CD4-positive, alpha-beta T cell treated with Interleukin-6 for 4 hours (primary cell): ENCODE results near the gene OR6C3.
"Not testable (repeated sequence)": the region's sequence is repeated elsewhere in the genome, so short reads cannot be mapped to it uniquely, and the experiment has no call there.

ENCODE experiments used
- DNase-seq: peaks from one replicate; pipeline ENCODE4 v3.0.0-alpha.2; 2020; ENCODE audit warnings: mixed read lengths

OR6C3 gene

GRCh38 chr12:55330446-55330845 is at the start of gene OR6C3:
TSS of gene OR6C3 (plus strand) at chr12:55330746. CDS start at chr12:55331701, 955 bp downstream.
- no peak for DNase-seq

DNA sequence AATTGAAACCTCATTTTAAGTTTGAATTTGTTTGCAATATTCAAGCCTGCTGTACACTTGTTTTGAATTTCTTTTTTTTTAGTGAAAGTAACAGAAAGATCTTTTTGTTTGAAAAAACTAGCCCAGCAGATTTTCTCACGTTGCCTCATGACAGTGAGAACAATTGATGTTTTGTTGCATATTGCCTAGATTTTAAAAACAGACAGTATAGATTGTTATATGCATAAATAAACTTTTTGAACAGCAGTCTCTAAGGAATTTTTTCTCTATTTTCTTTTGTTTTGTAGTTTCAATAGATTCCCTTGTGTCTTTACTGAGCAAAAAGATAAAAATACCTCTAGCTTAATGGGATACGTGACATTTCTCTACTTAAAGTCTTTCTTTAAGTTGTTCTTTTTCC is 49.6 kb upstream of the OR6C3 start:
- DNase-seq, result no peak

DNA sequence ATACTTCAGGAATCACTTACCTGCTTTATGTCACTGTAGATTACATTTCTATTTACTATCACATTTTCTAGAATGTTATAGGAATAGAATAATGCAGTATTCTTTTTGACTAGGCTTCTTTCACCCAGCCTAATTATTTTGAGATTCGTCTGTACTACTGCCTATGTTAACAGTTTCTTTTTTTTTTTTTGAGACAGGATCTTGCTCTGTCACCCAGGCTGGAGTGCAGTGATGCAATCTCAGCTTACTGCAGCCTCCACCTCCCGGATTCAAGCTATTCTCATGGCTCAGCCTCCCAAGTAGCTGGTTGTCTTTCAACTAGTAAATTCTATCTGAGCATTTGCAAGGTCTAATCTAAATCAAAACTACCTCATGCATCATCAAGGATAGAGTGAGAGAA is 40.5 kb upstream of the OR6C3 start:
- DNase-seq, result no peak

DNA sequence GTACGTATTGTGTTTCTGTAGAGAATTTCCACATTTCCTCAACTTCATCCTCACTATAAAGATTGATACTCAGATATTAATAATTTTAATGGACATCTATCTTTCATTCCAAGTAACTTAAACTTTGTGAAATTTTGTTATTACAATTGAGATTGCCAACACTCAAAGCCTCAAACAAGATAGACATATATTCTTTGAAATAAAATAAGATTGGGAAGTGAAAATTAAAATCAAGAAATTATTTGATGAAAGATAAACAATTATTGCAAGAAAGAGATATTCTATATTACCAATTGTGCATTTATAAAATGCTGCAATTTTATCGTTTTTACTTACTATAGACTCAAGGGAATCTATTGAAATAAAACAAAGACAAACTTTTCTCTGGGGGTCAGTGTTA is 34.1 kb upstream of the OR6C3 start, which contains the start of gene OR6C6:
TSS of gene OR6C6 (minus strand) at position 101 of the 400 bp plus-strand sequence. CDS start 1,337 bp downstream, outside the sequence.
- DNase-seq, result no peak

DNA sequence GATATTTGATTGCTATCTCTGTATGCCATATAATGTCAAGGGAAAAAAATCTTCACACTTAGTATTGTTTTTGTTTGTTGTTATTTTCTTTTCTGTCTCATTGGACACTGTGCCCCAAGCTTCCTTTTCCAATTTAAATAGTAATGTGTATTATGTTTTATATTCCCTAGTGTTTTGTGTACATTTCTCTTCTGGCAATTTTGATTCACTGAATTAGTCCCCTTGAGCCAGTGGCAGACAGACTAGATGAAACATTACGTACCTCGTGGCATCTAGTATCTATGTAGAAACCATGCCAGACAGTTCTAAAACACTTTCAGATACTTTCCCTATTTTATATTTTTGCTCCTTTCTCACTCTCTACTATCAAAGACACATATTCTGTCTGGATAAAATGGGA is 16.5 kb upstream of the OR6C3 start, which contains the start of gene OR6C1:
TSS of gene OR6C1 (plus strand) at position 301 of the 400 bp plus-strand sequence. CDS start 6,257 bp downstream, outside the sequence.
- DNase-seq, result no peak

GRCh38 chr12:55320201-55320600 is 10.3 kb upstream of the OR6C3 start:
- no peak for DNase-seq

DNA sequence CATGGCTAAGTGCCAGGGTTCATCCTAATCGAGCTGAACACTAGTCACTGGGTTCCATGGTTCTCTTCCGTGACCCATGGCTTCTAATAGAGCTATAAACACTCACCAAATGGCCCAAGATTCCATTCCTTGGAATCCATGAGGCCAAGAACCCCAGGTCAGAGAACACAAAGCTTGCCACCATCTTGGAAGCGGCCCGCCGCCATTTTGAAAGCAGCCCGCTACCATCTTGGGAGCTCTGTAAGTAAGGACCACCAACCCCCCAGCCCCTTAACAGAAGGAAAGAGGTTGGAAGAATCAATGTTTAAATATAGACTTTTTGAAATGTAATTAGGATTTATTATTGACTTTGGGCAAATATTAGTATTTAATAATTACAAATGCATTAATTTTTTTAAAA is 4.7 kb upstream of the OR6C3 start:
- DNase-seq, result not testable (repeated sequence)

GRCh38 chr12:55336002-55336401 is 5.5 kb downstream of the OR6C3 start:
- DNase-seq, result no peak

DNA sequence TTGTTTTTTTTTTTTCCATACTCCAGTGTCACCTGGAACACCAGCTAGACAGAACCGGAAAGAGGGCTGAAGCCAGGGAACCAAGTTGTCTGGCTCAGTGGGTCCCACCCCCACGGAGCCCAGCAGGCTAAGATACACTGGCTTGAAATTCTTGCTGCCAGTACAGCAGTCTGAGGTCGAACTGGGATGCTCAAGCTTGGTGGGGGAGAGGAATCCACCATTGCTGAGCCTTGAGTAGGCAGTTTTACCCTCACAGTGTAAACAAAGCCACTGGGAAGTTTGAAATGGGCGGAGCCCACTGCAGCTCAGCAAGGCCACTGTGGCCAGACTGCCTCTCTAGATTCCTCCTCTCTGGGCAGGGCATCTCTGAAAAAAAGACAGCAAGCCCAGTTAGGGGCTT is 24.8 kb downstream of the OR6C3 start:
- DNase-seq, result not testable (repeated sequence)

- no peak for DNase-seq
Measured at GRCh38 chr12:55362675-55363074, 32.1 kb downstream of the OR6C3 start, which contains the start of gene OR6C75. TSS of gene OR6C75 (plus strand) at chr12:55362975. CDS start at chr12:55365111, 2,136 bp downstream.

DNA sequence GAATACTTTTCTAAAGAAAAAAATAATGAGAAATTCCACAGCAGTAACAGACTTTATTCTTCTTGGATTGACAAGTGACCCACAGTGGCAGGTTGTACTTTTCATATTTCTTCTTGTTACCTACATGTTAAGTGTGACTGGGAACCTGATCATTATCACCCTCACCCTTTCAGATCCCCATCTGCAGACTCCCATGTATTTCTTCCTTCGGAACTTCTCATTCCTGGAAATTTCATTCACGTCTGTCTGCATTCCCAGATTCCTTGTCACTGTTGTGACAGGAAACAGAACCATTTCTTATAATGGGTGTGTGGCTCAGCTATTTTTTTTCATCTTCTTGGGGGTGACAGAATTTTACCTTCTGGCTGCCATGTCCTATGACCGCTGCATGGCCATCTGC is 34.5 kb downstream of the OR6C3 start:
- DNase-seq, result no peak

GRCh38 chr12:55372521-55372920 is 42.0 kb downstream of the OR6C3 start:
- no peak for DNase-seq
